SU-DHL-6 (cell line): ENCODE data around the gene TRAF4.

Source experiments
- CTCF ChIP-seq: fragments of 200-600 bp; sonication (generic); IDR thresholded peaks from one replicate; pipeline ENCODE4 v1.5.1; 2017; ENCODE audit warnings: antibody characterized with exemption, mild to moderate bottlenecking, low read length, moderate library complexity; ENCODE audit not compliant: insufficient read depth, poor library complexity, severe bottlenecking
- EZH2phosphoT487 ChIP-seq: fragments of 200-600 bp; sonication (generic), shearing (Covaris generic); conservative IDR thresholded peaks from 2 replicates; pipeline ENCODE4 v1.6.1; 2018; ENCODE audit warnings: mild to moderate bottlenecking, antibody characterized with exemption, low read length, moderate library complexity, mixed read lengths

- TF ChIP-seq CTCF, result no peak
- TF ChIP-seq EZH2phosphoT487, result no peak
Observed at GRCh38 chr17:28734712-28735241, 9.0 kb upstream of the TRAF4 start.
